Transverse colon (tissue), 4 donors: ENCODE measurements around the gene TH. TPM values are rescaled to one million over a fixed set of nuclear protein-coding genes. Genes with fewer than 3 reads are reported as not detected.

Experiments
- DNase-seq: peaks from one replicate; pipeline ENCODE4 v3.0.0-alpha.2; 2019
- H3K27ac ChIP-seq, 4 donors: fragments of 200-600 bp; sonication (generic); 2 replicates each; pipeline ENCODE4 v1.5.1; 2016 to 2018; ENCODE audit warnings: inconsistent platforms in 4 of 4
- H3K27me3 ChIP-seq: fragments of 200-600 bp; sonication (generic); 2 replicates; pipeline ENCODE4 v1.5.1; 2017; ENCODE audit warnings: inconsistent platforms
- H3K36me3 ChIP-seq, 4 donors: fragments of 200-600 bp; sonication (generic); 2 replicates each; pipeline ENCODE4 v1.5.1; 2017 to 2019; ENCODE audit warnings: inconsistent platforms in 4 of 4
- H3K4me1 ChIP-seq, 4 donors: fragments of 200-600 bp; sonication (generic); 2 replicates each; pipeline ENCODE4 v1.5.1; 2017 to 2020; ENCODE audit warnings: inconsistent platforms in 4 of 4
- H3K4me3 ChIP-seq, 4 donors: fragments of 200-600 bp; sonication (generic); 1 replicate in 1 of 4; 2 replicates in 3 of 4; pipeline versions ENCODE4 v1.5.1 to v1.6.1; 2017 to 2019; ENCODE audit warnings: inconsistent platforms in 4 of 4
- H3K9me3 ChIP-seq, 2 donors: fragments of 200-600 bp; sonication (generic); 2 replicates each; pipeline ENCODE4 v1.5.1; 2017 to 2019; ENCODE audit warnings: inconsistent platforms in 2 of 2
- CTCF ChIP-seq, 5 experiments: fragments of 200-600 bp in 3 of 5; fragments of 450-650 bp in 2 of 5; sonication (generic) in 3 of 5; IDR thresholded peaks; 1 replicate in 2 of 5; 2 replicates in 3 of 5; pipeline ENCODE4 v1.5.1; 2016 to 2017; ENCODE audit warnings: antibody characterized with exemption in 5 of 5, inconsistent platforms in 3 of 5, mild to moderate bottlenecking in 2 of 5, moderate library complexity in 1 of 5
- EP300 ChIP-seq: sonication (generic); formaldehyde crosslinking; IDR thresholded peaks from one replicate; pipeline ENCODE4 v1.6.1; 2017; ENCODE audit warnings: antibody characterized with exemption, low read depth
- POLR2A ChIP-seq: fragments of 450-650 bp; IDR thresholded peaks from one replicate; pipeline ENCODE4 v1.6.1; 2016; ENCODE audit warnings: antibody characterized with exemption, mild to moderate bottlenecking, moderate library complexity
- POLR2AphosphoS5 ChIP-seq, 3 donors: sonication (generic); formaldehyde crosslinking; IDR thresholded peaks; one replicate each; pipeline ENCODE4 v1.6.1; 2016; ENCODE audit warnings: antibody characterized with exemption in 3 of 3
- WGBS, 2 donors: methylation state at CpG; one replicate each; pipeline ENCODE4 v1.1.5; 2018; ENCODE audit warnings: low coverage in 1 of 2; 5-methylcytosine and 5-hydroxymethylcytosine counted together
- in situ Hi-C, 4 donors: fragments of 200-750 bp; cut with MboI; loops; one replicate each; pipeline versions ENCODE4 v1.15.0 to v1.15.1; 2017; ENCODE audit warnings: low sequenced_read_pairs in 3 of 4, low pct_ligation_motif_present in 1 of 4, low pct_unique_long_range_greater_than_20kb in 1 of 4
- intact Hi-C: fragments of 100-400 bp; cut with DNase I; formaldehyde crosslinking; loops from one replicate; pipeline ENCODE4 v1.15.1; 2023; ENCODE audit warnings: low total_unique reads
- total RNA-seq, 4 donors: library from RNA; depleted of rRNA; stranded (reverse); fragments of >200 nt; gene quantifications; one replicate each; pipeline ENCODE4 v1.1.0, GENCODE V29; 2016

Gene TH
- total RNA-seq, 4 donors from 2014 or later = not detected

DNA sequence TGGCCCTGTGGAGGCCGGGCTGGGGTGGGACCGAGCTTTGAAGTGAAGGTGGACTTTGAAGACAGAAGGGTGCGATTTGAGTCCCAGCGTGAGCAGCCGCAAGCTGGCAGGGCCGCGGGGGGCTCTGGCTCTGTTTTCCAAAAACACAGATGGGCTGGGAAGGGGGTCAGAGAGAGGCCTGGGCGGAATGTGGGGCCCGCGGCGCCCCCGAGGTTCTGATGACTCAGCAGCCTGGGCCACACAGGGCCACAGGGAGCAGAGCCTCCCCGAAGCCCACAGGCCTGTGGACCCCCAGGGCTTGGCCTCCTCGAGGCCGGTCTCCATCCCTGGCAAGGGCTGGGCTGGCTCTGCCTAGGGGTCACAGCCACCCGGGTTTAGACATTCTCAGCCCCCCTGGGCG lies 16.7 kb downstream of the TH start:
- Histone ChIP-seq H3K4me1 (peaks cover 0 to 6% (median 5%) of the 10 kb centered on the region in 4 donors), H3K36me3 (no peaks in the 10 kb centered on the region), H3K27me3 (peaks cover 29% of the 10 kb centered on the region), H3K9me3 (no peaks in the 10 kb centered on the region), H3K4me3 (no peak overlapping the region), H3K27ac (no peak overlapping the region)
- in situ Hi-C loops (loop anchor here (10.0 to 25.0 kb wide), 3 partner anchors 443 to 500 kb away; partner anchors contain the start of gene KRTAP5-6 (in 2 of the 4)), intact Hi-C loops (loop anchor here (5.0 kb wide), 2 partner anchors 318 to 463 kb away; partner anchors contain the start of gene TNNI2)
- 80% methylated on average over 17 of the region's 17 CpGs; no CpG with 5 or more reads in 1 of the 2 donors for WGBS, 2 donors
- TF ChIP-seq POLR2A (no peak), POLR2AphosphoS5 (IDR thresholded peaks at IDR 0.05) (no peak), CTCF (IDR thresholded peaks at IDR 0.05) (no peak), EP300 (no peak)
- no peak for DNase-seq

DNA sequence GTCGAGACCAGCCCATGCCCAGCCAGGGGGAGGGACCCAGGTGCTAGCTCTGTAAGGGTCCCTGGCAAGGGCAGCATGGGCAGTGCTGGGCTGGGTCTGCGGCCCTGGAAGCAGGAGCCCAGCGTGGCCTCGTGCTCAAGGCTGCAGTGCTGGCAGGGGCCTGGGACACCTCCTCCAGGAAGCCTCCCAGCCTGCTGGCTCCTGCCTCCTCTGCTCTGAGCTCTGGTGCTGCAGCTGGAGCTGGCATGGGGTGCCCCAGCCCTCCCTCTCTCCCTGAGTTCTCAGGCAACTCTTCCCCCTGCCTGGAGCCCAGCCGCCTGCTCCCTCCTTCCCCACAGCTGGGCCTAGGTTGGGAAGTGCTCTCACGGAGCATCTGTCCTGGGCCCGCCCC lies 17.4 kb downstream of the TH start:
- no peak overlapping the region for H3K4me3 ChIP-seq
- intact Hi-C loops = loop anchor here (5.0 kb wide), 1 partner anchor 317 kb away; the partner anchor contains the start of gene TNNI2

DNA sequence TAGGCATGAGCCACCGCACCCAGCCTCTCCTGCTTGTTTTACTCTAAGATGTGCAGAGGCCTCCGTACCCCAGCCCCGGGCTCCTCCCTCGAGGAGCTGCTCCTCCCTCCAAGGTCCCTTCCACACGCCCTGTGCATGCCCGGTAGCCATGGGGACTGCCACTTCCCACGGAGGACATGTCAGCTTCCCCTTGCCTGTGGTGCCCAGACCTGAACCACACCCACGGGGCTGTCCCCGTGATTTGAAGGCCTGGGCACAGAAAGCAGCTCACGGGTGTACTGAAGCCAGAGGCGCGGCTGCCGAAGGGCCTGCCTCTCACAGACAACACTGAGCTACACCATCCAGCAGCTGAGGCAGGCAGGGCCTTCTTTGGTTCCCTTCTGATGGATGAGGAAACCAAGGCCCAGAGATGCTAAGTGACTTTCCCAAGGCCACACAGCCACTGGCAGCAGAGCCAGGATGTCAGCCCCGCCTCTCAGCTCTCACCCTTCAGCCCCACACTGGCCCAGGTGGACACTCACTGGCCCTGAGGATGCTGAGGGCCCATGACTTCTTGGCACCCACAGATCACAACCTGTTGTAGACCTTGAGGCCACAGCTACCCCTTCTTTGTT lies 17.9 kb downstream of the TH start:
- Histone ChIP-seq H3K4me3 (no peak overlapping the region), H3K9me3 (no peaks in the 10 kb centered on the region), H3K27ac (no peak overlapping the region), H3K36me3 (no peaks in the 10 kb centered on the region), H3K4me1 (peaks cover 0 to 6% (median 5%) of the 10 kb centered on the region in 4 donors), H3K27me3 (peaks cover 41% of the 10 kb centered on the region)
- in situ Hi-C loops = loop anchor here (10.0 to 25.0 kb wide), 3 partner anchors 441 to 499 kb away; partner anchors contain the start of gene KRTAP5-6 (in 2 of the 4)
- intact Hi-C loops = loop anchor here (5.0 kb wide), 1 partner anchor 316 kb away; the partner anchor contains the start of gene TNNI2
- no peak for DNase-seq
- TF ChIP-seq EP300 (no peak), CTCF (IDR thresholded peaks at IDR 0.05) (no peak), POLR2AphosphoS5 (IDR thresholded peaks at IDR 0.05) (no peak), POLR2A (no peak)
- WGBS, 2 donors = 54% methylated on average over 14 of the region's 14 CpGs; no CpG with 5 or more reads in 1 of the 2 donors

More for the DNA sequence above, 17.4 kb downstream of the TH start:
- in situ Hi-C loops = loop anchor here (10.0 to 25.0 kb wide), 3 partner anchors 442 to 499 kb away; partner anchors contain the start of gene KRTAP5-6 (in 2 of the 4)
- 74% methylated on average over 7 of the region's 7 CpGs; no CpG with 5 or more reads in 1 of the 2 donors for WGBS, 2 donors
- no peak for DNase-seq
- no peak overlapping the region for H3K27ac ChIP-seq
- H3K27me3 ChIP-seq = peaks cover 36% of the 10 kb centered on the region
- H3K4me1 ChIP-seq = peaks cover 0 to 6% (median 5%) of the 10 kb centered on the region in 4 donors
- no peaks in the 10 kb centered on the region for H3K9me3 ChIP-seq
- no peaks in the 10 kb centered on the region for H3K36me3 ChIP-seq
- TF ChIP-seq CTCF (IDR thresholded peaks at IDR 0.05) = no peak
- no peak for TF ChIP-seq POLR2AphosphoS5 (IDR thresholded peaks at IDR 0.05)
- TF ChIP-seq EP300 = no peak
- no peak for TF ChIP-seq POLR2A

DNA sequence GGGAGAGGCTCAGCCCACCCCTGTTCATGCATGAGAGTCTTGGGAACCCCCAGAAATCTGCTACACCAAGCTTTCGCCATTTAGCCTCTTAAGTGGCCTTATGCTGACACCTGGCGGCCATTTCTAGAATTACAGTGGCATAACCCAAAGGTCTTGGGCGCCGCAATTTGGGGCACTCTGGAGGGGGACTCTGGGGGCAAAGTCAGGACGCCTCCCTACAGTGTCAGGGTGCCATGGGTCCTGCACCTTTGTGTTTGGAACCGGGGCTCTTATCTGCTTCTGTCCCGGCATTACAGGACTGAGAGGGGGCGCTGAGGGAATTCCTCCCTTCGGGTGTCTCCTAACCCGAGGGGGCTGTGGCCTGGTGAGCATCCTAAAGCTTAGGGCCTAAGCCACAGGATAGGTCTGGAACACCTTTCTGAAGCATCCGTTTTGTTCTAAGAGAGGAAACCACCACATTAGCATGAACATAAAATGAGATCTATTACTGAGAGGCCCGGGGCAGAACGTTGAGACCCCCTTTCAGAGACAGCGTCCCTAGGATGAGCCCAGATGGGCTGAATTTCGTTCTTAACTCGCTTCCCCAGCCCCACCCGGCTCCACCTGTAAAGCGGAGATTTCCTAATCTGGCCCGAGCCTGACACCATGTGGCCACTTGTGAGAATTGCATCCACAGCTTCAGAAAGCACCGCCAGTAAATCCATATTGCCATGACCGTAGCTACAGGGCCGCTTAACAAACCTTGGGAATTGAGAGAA lies 19.9 kb downstream of the TH start:
- no peak overlapping the region for H3K27ac ChIP-seq
- in situ Hi-C loops = loop anchor here (10.0 to 25.0 kb wide), 3 partner anchors 439 to 497 kb away; partner anchors contain the start of gene KRTAP5-6 (in 2 of the 4)
- no peaks in the 10 kb centered on the region for H3K36me3 ChIP-seq
- DNase-seq = peak; percentile 85
- intact Hi-C loops = loop anchor here (5.0 kb wide), 1 partner anchor 314 kb away; the partner anchor contains the start of gene TNNI2
- H3K9me3 ChIP-seq = no peaks in the 10 kb centered on the region
- peaks cover 0 to 6% (median 5%) of the 10 kb centered on the region in 4 donors for H3K4me1 ChIP-seq
- peaks cover 56% of the 10 kb centered on the region for H3K27me3 ChIP-seq
- TF ChIP-seq CTCF (IDR thresholded peaks at IDR 0.05) (peak; percentile 80 to 90 (median 88)), POLR2AphosphoS5 (IDR thresholded peaks at IDR 0.05) (no peak)
- WGBS, 2 donors = 1% methylated on average over 19 of the region's 22 CpGs; no CpG with 5 or more reads in 1 of the 2 donors
- H3K4me3 ChIP-seq = peak overlapping the region in 1 of 4 donors; percentile 6
